Osteocyte (in vitro differentiated cells): ENCODE data around the gene TFRC. TPM values are rescaled to one million over a fixed set of nuclear protein-coding genes. Genes with fewer than 3 reads are reported as not detected.
A peak's percentile ranks its signal among the peaks of the same experiment; 100 is the strongest.
"Not testable (repeated sequence)": the region's sequence is repeated elsewhere in the genome, so short reads cannot be mapped to it uniquely, and the experiment has no call there.

Experiments
- DNase-seq: peaks from one replicate; pipeline ENCODE4 v3.0.0; 2021; ENCODE audit warnings: mixed read lengths; ENCODE audit not compliant: unreplicated experiment; ENCODE audit errors: extremely low spot score
- H3K27ac Mint-ChIP-seq: one replicate; pipeline ENCODE4 v1.8.0; 2021; ENCODE audit warnings: mild to moderate bottlenecking, mixed read lengths; ENCODE audit not compliant: unreplicated experiment
- H3K27me3 Mint-ChIP-seq: one replicate; pipeline ENCODE4 v1.8.0; 2021; ENCODE audit warnings: mixed read lengths; ENCODE audit not compliant: unreplicated experiment
- H3K36me3 Mint-ChIP-seq: one replicate; pipeline ENCODE4 v1.8.0; 2021; ENCODE audit warnings: mixed read lengths; ENCODE audit not compliant: unreplicated experiment
- H3K4me1 Mint-ChIP-seq: one replicate; pipeline ENCODE4 v1.8.0; 2021; ENCODE audit warnings: mixed read lengths; ENCODE audit not compliant: unreplicated experiment
- H3K4me3 Mint-ChIP-seq: one replicate; pipeline ENCODE4 v1.8.0; 2021; ENCODE audit warnings: mild to moderate bottlenecking, moderate library complexity, mixed read lengths; ENCODE audit not compliant: unreplicated experiment
- H3K9me3 Mint-ChIP-seq: one replicate; pipeline ENCODE4 v1.8.0; 2021; ENCODE audit warnings: mixed read lengths; ENCODE audit not compliant: unreplicated experiment
- total RNA-seq: library from RNA; stranded (reverse); gene quantifications from 2 replicates; pipeline ENCODE4 v1.2.1, GENCODE V29; 2021
- TF ChIP-seq, protein P1 (sequence below): fragments of 200-600 bp; sonication (generic); IDR thresholded peaks from 2 replicates; pipeline ENCODE4 v1.5.0; 2021; ENCODE audit warnings: antibody characterized with exemption, mild to moderate bottlenecking, moderate library complexity

Gene TFRC
- total RNA-seq, 1 donor from 2014 or later, result 84.6 TPM

DNA sequence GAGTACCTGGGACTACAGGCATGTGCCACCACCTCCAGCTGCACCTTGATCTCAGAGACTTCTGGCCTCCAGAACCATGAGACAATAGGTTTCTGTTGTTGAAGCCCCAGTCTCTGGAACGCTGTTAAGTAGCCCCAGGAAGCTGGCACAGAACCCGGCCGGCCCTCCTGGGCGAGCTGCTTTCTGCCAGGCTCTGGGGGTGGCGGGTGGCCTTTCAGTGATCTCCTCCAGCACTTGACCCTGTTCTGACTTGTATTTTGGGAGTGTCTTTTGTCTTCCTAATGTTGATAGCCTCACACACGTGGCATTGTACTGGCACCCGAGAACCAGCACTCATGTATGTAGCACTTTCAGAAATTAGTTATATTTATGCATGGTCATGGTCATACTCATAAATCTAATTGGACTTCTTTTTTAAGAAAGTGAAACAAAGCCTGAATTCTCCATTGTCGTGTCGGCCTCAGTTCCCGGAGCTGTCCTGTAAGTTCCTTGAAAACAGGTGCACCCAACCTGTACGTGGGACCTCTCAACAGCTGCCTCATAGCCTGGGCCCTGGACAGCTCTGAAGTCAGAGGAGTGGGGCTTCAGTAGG, 74.0 kb downstream of the TFRC start:
- TF ChIP-seq, protein P1, sequence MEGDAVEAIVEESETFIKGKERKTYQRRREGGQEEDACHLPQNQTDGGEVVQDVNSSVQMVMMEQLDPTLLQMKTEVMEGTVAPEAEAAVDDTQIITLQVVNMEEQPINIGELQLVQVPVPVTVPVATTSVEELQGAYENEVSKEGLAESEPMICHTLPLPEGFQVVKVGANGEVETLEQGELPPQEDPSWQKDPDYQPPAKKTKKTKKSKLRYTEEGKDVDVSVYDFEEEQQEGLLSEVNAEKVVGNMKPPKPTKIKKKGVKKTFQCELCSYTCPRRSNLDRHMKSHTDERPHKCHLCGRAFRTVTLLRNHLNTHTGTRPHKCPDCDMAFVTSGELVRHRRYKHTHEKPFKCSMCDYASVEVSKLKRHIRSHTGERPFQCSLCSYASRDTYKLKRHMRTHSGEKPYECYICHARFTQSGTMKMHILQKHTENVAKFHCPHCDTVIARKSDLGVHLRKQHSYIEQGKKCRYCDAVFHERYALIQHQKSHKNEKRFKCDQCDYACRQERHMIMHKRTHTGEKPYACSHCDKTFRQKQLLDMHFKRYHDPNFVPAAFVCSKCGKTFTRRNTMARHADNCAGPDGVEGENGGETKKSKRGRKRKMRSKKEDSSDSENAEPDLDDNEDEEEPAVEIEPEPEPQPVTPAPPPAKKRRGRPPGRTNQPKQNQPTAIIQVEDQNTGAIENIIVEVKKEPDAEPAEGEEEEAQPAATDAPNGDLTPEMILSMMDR, result no peak
- peak; percentile 77 for DNase-seq
- H3K27me3 Mint-ChIP-seq, result peaks cover 37% of the 10 kb centered on the region
- no peak overlapping the region for H3K27ac Mint-ChIP-seq
- H3K9me3 Mint-ChIP-seq, result peaks cover 9% of the 10 kb centered on the region
- H3K36me3 Mint-ChIP-seq, result no peaks in the 10 kb centered on the region
- H3K4me1 Mint-ChIP-seq, result no peaks in the 10 kb centered on the region
- H3K4me3 Mint-ChIP-seq, result no peak overlapping the region

GRCh38 chr3:196005338-196005737, 76.6 kb downstream of the TFRC start:
- DNase-seq, result peak; percentile 65
- not testable (repeated sequence) for H3K9me3 Mint-ChIP-seq, H3K36me3 Mint-ChIP-seq, H3K4me1 Mint-ChIP-seq, H3K27ac Mint-ChIP-seq, H3K4me3 Mint-ChIP-seq
- H3K27me3 Mint-ChIP-seq, result peaks cover 37% of the 10 kb centered on the region

DNA sequence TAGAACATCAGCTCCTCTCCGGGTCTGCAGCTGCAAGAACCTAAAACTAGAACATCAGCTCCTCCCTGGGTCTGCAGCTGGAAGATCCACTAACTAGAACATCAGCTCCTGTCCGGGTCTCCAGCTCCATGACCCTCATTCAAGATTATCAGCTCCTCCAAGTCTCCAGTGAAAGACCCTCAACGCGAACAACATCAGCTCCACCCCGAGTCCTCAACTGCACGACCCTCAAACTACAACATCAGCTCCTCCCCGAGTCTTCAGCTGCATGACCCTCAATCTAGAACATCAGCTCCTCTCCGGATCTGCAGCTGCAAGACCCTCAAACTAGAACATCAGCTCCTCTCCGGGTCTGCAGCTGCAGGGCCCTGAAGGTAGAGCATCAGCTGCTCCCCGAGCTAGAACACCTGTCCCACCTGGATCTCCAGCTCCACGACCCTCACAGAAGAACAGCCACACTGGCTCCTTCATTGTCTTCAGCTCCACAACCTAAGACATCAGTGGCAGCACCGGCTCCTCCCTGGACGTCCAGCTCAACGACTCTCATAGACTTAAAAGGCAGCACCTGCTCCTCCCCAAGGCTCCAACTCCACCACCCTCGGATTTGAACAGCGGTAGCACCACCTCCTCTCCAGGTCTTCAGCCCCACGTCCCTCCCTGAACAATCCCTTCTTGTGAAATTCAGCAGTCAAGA, 77.4 kb downstream of the TFRC start:
- DNase-seq, result peak; percentile 66

GRCh38 chr3:196003611-196004010, 78.3 kb downstream of the TFRC start:
- DNase-seq, result peak; percentile 42
- Mint-ChIP-seq H3K27ac (no peak overlapping the region), H3K36me3 (no peaks in the 10 kb centered on the region)

More for the DNA sequence above, 77.4 kb downstream of the TFRC start:
- H3K9me3 Mint-ChIP-seq, H3K36me3 Mint-ChIP-seq, H3K4me1 Mint-ChIP-seq, H3K4me3 Mint-ChIP-seq, H3K27ac Mint-ChIP-seq: not testable (repeated sequence)
- H3K27me3 Mint-ChIP-seq, result peaks cover 35% of the 10 kb centered on the region

GRCh38 chr3:196002721-196003120, 79.2 kb downstream of the TFRC start:
- H3K9me3 Mint-ChIP-seq, H3K4me3 Mint-ChIP-seq, H3K27ac Mint-ChIP-seq, H3K36me3 Mint-ChIP-seq, H3K4me1 Mint-ChIP-seq, DNase-seq: not testable (repeated sequence)
- peaks cover 35% of the 10 kb centered on the region for H3K27me3 Mint-ChIP-seq

More at GRCh38 chr3:196003611-196004010, 78.3 kb downstream of the TFRC start:
- no peaks in the 10 kb centered on the region for H3K4me1 Mint-ChIP-seq
- TF ChIP-seq, protein P1, result no peak
- H3K9me3 Mint-ChIP-seq, result peaks cover 5% of the 10 kb centered on the region
- H3K27me3 Mint-ChIP-seq, result peaks cover 40% of the 10 kb centered on the region
- H3K4me3 Mint-ChIP-seq, result no peak overlapping the region

DNA sequence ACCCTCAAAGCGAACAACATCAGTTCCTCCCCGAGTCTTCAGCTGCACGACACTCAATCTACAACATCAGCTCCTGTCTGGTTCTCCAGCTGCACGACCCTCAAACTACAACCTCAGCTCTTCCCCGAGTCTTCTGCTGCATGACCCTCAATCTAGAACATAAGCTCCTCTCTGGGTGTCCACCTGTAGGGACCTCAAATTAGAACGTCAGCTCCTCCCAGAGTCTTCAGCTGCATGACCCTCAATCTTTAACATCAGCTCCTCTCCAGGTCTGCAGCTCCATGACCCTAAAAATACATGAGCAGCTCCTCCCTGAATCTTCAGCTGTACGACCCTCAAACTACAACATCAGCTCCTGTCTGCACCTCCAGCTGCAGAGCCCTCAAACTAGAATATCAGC, 80.7 kb downstream of the TFRC start:
- not testable (repeated sequence) for H3K4me1 Mint-ChIP-seq
- peak; percentile 60 for DNase-seq

GRCh38 chr3:196000360-196000950, 81.4 kb downstream of the TFRC start:
- peak; percentile 74 for DNase-seq
- not testable (repeated sequence) for H3K4me3 Mint-ChIP-seq, H3K4me1 Mint-ChIP-seq, H3K36me3 Mint-ChIP-seq, H3K9me3 Mint-ChIP-seq, H3K27ac Mint-ChIP-seq
- peaks cover 43% of the 10 kb centered on the region for H3K27me3 Mint-ChIP-seq

More for the DNA sequence above, 80.7 kb downstream of the TFRC start:
- not testable (repeated sequence) for H3K9me3 Mint-ChIP-seq, H3K27ac Mint-ChIP-seq, H3K4me3 Mint-ChIP-seq, H3K36me3 Mint-ChIP-seq
- H3K27me3 Mint-ChIP-seq, result peaks cover 43% of the 10 kb centered on the region
